Prostate gland (tissue), 2 donors: ENCODE measurements around the gene GALNT14.

Experiments used
- CTCF ChIP-seq, 4 experiments: fragments of 200-600 bp in 2 of 4; fragments of 450-650 bp in 2 of 4; sonication (generic) in 2 of 4; IDR thresholded peaks; 1 replicate in 3 of 4; 2 replicates in 1 of 4; pipeline ENCODE4 v1.5.1; 2016 to 2019; ENCODE audit warnings: antibody characterized with exemption in 4 of 4, mild to moderate bottlenecking in 2 of 4, moderate library complexity in 2 of 4
- POLR2A ChIP-seq: fragments of 450-650 bp; IDR thresholded peaks from one replicate; pipeline ENCODE4 v1.6.1; 2016; ENCODE audit warnings: antibody characterized with exemption, mild to moderate bottlenecking

- TF ChIP-seq CTCF (IDR thresholded peaks at IDR 0.05) (no peak), POLR2A (no peak)
Observed at GRCh38 chr2:30936977-30937376, 201.3 kb downstream of the GALNT14 start.
